HCT116 (cell line): ENCODE results near the gene USP36. TPM values are rescaled to one million over a fixed set of nuclear protein-coding genes. Genes with fewer than 3 reads are reported as not detected.

ENCODE experiments used
- ATAC-seq: fragments of 200-7000 bp; cut with Tn5 transposase; 2 replicates; pipeline ENCODE4 v1.9.1; 2020; ENCODE audit warnings: mild to moderate bottlenecking, moderate library complexity
- BruUV-seq: library from RNA; stranded (reverse); fragments of 400-500 nt; replicated peaks from 2 replicates; lab custom pipeline; 2021; lab: Mats Ljungman, UMichigan
- CTCF ChIA-PET: fragments of 300-600 bp; sonication (Branson Sonifier 250); formaldehyde crosslinking; loops from one replicate; lab custom pipeline; 2021; ENCODE audit warnings: antibody characterized with exemption; lab: Charles Lee
- POLR2A ChIA-PET: fragments of 300-600, 350-600 bp; sonication (Branson Sonifier 250); formaldehyde crosslinking; loops from one replicate; lab custom pipeline; 2021; ENCODE audit warnings: antibody characterized with exemption; lab: Charles Lee
- RAD21 ChIA-PET, 2 experiments: fragments of 300-600 bp; sonication (Branson Sonifier 250); formaldehyde crosslinking; loops; one replicate each; lab custom pipeline; 2023; ENCODE audit warnings: low total read pairs in 2 of 2; ENCODE audit not compliant: uncharacterized antibody in 2 of 2, unreplicated experiment in 2 of 2, low non-redundant PET in 1 of 2; lab: Charles Lee
- DNase-seq: peaks from one replicate; pipeline ENCODE4 v3.0.0-alpha.2; 2010; ENCODE audit warnings: low read depth, low spot score
- H2AFZ ChIP-seq: fragments of 200-600 bp; shearing (Covaris generic), sonication (generic); 2 replicates; pipeline ENCODE4 v1.6.1; 2017; ENCODE audit warnings: low read depth, mixed run types, mixed read lengths, antibody characterized with exemption, low read length; ENCODE audit not compliant: poor library complexity, severe bottlenecking
- H3K27ac ChIP-seq: 2 replicates; pipeline ENCODE4 v1.5.1; 2012; ENCODE audit warnings: low read depth, low read length
- H3K27me3 ChIP-seq: fragments of 200-600 bp; sonication (generic); 2 replicates; pipeline ENCODE4 v1.6.1; 2016; ENCODE audit warnings: mixed run types, low read length, mixed read lengths; ENCODE audit not compliant: insufficient read depth
- H3K36me3 ChIP-seq, 2 experiments: fragments of 200-500 bp in 1 of 2; fragments of 200-600 bp in 1 of 2; sonication (Bioruptor generic) in 1 of 2; sonication (generic) in 1 of 2; 2 replicates each; pipeline versions ENCODE4 v1.5.1 to v1.6.1; 2014 to 2016; ENCODE audit warnings: low read length in 2 of 2, inconsistent platforms in 1 of 2, mixed read lengths in 1 of 2, mixed run types in 1 of 2; ENCODE audit not compliant: insufficient read depth in 2 of 2, control insufficient read depth in 1 of 2
- H3K4me1 ChIP-seq, 2 experiments: fragments of 200-600 bp in 1 of 2; sonication (generic) in 1 of 2; 2 replicates each; pipeline versions ENCODE4 v1.5.1 to v1.6.1; 2012 to 2017; ENCODE audit warnings: low read length in 2 of 2, inconsistent platforms in 1 of 2, mild to moderate bottlenecking in 1 of 2, mixed read lengths in 1 of 2, mixed run types in 1 of 2, moderate library complexity in 1 of 2; ENCODE audit not compliant: insufficient read depth in 2 of 2, control insufficient read depth in 1 of 2
- H3K4me2 ChIP-seq: fragments of 200-600 bp; sonication (generic); 2 replicates; pipeline ENCODE4 v1.6.1; 2017; ENCODE audit warnings: mixed run types, low read length, mixed read lengths
- H3K4me3 ChIP-seq, 2 experiments: fragments of 200-600 bp in 1 of 2; sonication (generic) in 1 of 2; replicated peaks in 1 of 2; 2 replicates each; pipeline ENCODE4 v1.5.1; 2011 to 2016; ENCODE audit warnings: low read length in 2 of 2, control low read depth in 1 of 2, low read depth in 1 of 2, mild to moderate bottlenecking in 1 of 2, mixed read lengths in 1 of 2, mixed run types in 1 of 2
- H3K79me2 ChIP-seq: fragments of 200-600 bp; sonication (generic); 2 replicates; pipeline ENCODE4 v1.6.1; 2017; ENCODE audit warnings: mild to moderate bottlenecking, mixed run types, low read length, moderate library complexity, mixed read lengths; ENCODE audit not compliant: insufficient read depth
- H3K9ac ChIP-seq: fragments of 200-600 bp; sonication (generic); 2 replicates; pipeline ENCODE4 v1.6.1; 2016; ENCODE audit warnings: low read length, mixed read lengths
- H3K9me2 ChIP-seq: fragments of 200-600 bp; sonication (generic), shearing (Covaris generic); 2 replicates; pipeline ENCODE4 v1.6.1; 2017; ENCODE audit warnings: mixed run types, mild to moderate bottlenecking, moderate library complexity; ENCODE audit not compliant: insufficient read depth
- H3K9me3 ChIP-seq, 2 experiments: fragments of 200-500 bp in 1 of 2; fragments of 200-600 bp in 1 of 2; sonication (Bioruptor generic) in 1 of 2; sonication (generic) in 1 of 2; 2 replicates each; pipeline ENCODE4 v1.6.1; 2014 to 2017; ENCODE audit warnings: low read length in 2 of 2, mixed read lengths in 2 of 2, inconsistent platforms in 1 of 2, low read depth in 1 of 2, mild to moderate bottlenecking in 1 of 2, mixed run types in 1 of 2, moderate library complexity in 1 of 2; ENCODE audit not compliant: control insufficient read depth in 1 of 2, insufficient read depth in 1 of 2
- H4K20me1 ChIP-seq: fragments of 200-600 bp; sonication (generic), shearing (Covaris generic); 2 replicates; pipeline ENCODE4 v1.6.1; 2017; ENCODE audit warnings: mixed run types, mild to moderate bottlenecking, moderate library complexity; ENCODE audit not compliant: insufficient read depth
- ATF3 ChIP-seq: IDR thresholded peaks from 2 replicates; pipeline ENCODE4 v1.6.1; 2012
- EGR1 ChIP-seq: IDR thresholded peaks from 2 replicates; pipeline ENCODE4 v1.6.1; 2012; ENCODE audit warnings: low read depth
- ELF1 ChIP-seq: IDR thresholded peaks from 2 replicates; pipeline ENCODE4 v1.6.1; 2012; ENCODE audit warnings: low read depth, borderline replicate concordance
- EZH2 ChIP-seq: fragments of 200-600 bp; sonication (generic); IDR thresholded peaks from 2 replicates; pipeline ENCODE4 v1.6.1; 2017; ENCODE audit warnings: antibody characterized with exemption, mixed run types
- FOSL1 ChIP-seq: IDR thresholded peaks from 2 replicates; pipeline ENCODE4 v1.6.1; 2012; ENCODE audit warnings: low read depth
- MAX ChIP-seq: IDR thresholded peaks from 2 replicates; pipeline ENCODE4 v1.6.1; 2012
- POLR2A ChIP-seq: IDR thresholded peaks from 2 replicates; pipeline ENCODE4 v1.7.0; 2011; ENCODE audit warnings: borderline replicate concordance; ENCODE audit not compliant: insufficient read depth, insufficient read length; ENCODE audit errors: extremely low read depth
- RAD21 ChIP-seq: IDR thresholded peaks from 2 replicates; pipeline ENCODE4 v1.6.1; 2012; ENCODE audit warnings: low read depth, mild to moderate bottlenecking
- REST ChIP-seq: IDR thresholded peaks from 2 replicates; pipeline ENCODE4 v1.6.1; 2012; ENCODE audit warnings: low read depth
- SP1 ChIP-seq: IDR thresholded peaks from 2 replicates; pipeline ENCODE4 v1.6.1; 2012; ENCODE audit warnings: low read depth
- TCF7L2 ChIP-seq: IDR thresholded peaks from 2 replicates; pipeline ENCODE4 v1.7.0; 2011; ENCODE audit warnings: borderline replicate concordance, inconsistent platforms; ENCODE audit not compliant: insufficient read depth, insufficient read length; ENCODE audit errors: extremely low read depth
- YY1 ChIP-seq: IDR thresholded peaks from 2 replicates; pipeline ENCODE4 v1.6.1; 2011; ENCODE audit warnings: low read length, low read depth, moderate library complexity, mild to moderate bottlenecking; ENCODE audit not compliant: insufficient replicate concordance; ENCODE audit errors: extremely low read depth
- ZFX ChIP-seq: fragments of 450-650 bp; IDR thresholded peaks from 2 replicates; pipeline ENCODE4 v1.6.1; 2017
- intact Hi-C: fragments of 100-400 bp; cut with micrococcal nuclease; formaldehyde crosslinking; loops from 2 replicates; pipeline ENCODE4 v1.10.0; 2022
- total RNA-seq: library from RNA; stranded (reverse); gene quantifications from one replicate; pipeline ENCODE4 v1.2.1, GENCODE V29; 2021; ENCODE audit not compliant: unreplicated experiment
- TF ChIP-seq, protein P1 (sequence below), 3 experiments: fragments of 200-600 bp in 1 of 3; sonication (generic) in 1 of 3; IDR thresholded peaks in 2 of 3; conservative IDR thresholded peaks in 1 of 3; 2 replicates each; pipeline ENCODE4 v1.5.1; 2012 to 2017; ENCODE audit warnings: low read depth in 2 of 3, low read length in 2 of 3, antibody characterized with exemption in 1 of 3, borderline replicate concordance in 1 of 3, control low read depth in 1 of 3, mild to moderate bottlenecking in 1 of 3, mixed read lengths in 1 of 3, mixed run types in 1 of 3, moderate library complexity in 1 of 3; ENCODE audit not compliant: insufficient read depth in 1 of 3

The USP36 gene
- total RNA-seq, 1 experiment from 2014 or later = 104 TPM

GRCh38 chr17:78864117-78864516 lies 23.5 kb upstream of the USP36 start:
- BruUV-seq = no TSS peak
- no peak for TF ChIP-seq ATF3
- TF ChIP-seq TCF7L2 = no peak
- TF ChIP-seq EGR1 = no peak
- TF ChIP-seq, protein P1, sequence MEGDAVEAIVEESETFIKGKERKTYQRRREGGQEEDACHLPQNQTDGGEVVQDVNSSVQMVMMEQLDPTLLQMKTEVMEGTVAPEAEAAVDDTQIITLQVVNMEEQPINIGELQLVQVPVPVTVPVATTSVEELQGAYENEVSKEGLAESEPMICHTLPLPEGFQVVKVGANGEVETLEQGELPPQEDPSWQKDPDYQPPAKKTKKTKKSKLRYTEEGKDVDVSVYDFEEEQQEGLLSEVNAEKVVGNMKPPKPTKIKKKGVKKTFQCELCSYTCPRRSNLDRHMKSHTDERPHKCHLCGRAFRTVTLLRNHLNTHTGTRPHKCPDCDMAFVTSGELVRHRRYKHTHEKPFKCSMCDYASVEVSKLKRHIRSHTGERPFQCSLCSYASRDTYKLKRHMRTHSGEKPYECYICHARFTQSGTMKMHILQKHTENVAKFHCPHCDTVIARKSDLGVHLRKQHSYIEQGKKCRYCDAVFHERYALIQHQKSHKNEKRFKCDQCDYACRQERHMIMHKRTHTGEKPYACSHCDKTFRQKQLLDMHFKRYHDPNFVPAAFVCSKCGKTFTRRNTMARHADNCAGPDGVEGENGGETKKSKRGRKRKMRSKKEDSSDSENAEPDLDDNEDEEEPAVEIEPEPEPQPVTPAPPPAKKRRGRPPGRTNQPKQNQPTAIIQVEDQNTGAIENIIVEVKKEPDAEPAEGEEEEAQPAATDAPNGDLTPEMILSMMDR (IDR thresholded peaks at IDR 0.05 in 2 of 3, conservative IDR thresholded peaks at IDR 0.05 in 1 of 3; ENCODE audit: borderline replicate concordance in 1 of 3, insufficient read depth in 1 of 3, low read depth in 2 of 3, low read length in 2 of 3) = no peak
- TF ChIP-seq FOSL1 = no peak
- TF ChIP-seq SP1 = no peak
- no peak for TF ChIP-seq MAX
- no peak for TF ChIP-seq RAD21
- no peak for TF ChIP-seq ELF1
- no peak for TF ChIP-seq ZFX
- TF ChIP-seq REST = no peak
- no peak for TF ChIP-seq EZH2
- TF ChIP-seq POLR2A = no peak
- TF ChIP-seq YY1 = no peak
- H3K4me2 ChIP-seq = no peak overlapping the region
- no peaks in the 10 kb centered on the region for H4K20me1 ChIP-seq
- peaks cover 20 to 32% of the 10 kb centered on the region in 2 experiments for H3K4me1 ChIP-seq
- no peak overlapping the region for H3K9ac ChIP-seq
- H3K36me3 ChIP-seq = no peaks in the 10 kb centered on the region
- no peaks in the 10 kb centered on the region for H3K9me2 ChIP-seq
- H3K79me2 ChIP-seq = no peaks in the 10 kb centered on the region; the same call in 1 of the 2 replicates
- POLR2A ChIA-PET = no interaction called here
- no peak for DNase-seq
- no peak overlapping the region for H3K27ac ChIP-seq
- H3K4me3 ChIP-seq = no peak overlapping the region
- CTCF ChIA-PET = interaction anchor here (0.6 to 3.7 kb wide), 3 partner anchors 11 to 231 kb away, joined by 3 to 39 read pairs (median 3); no protein-coding TSS in a partner anchor
- no peaks in the 10 kb centered on the region for H3K9me3 ChIP-seq
- H3K27me3 ChIP-seq = no peaks in the 10 kb centered on the region
- no peak overlapping the region for H2AFZ ChIP-seq
- ATAC-seq = no peak
- intact Hi-C loops = no loop called here
- RAD21 ChIA-PET = interaction anchor here in 1 of 2 experiments (0.6 to 1.2 kb wide), 2 partner anchors 108 to 109 kb away, joined by 3 to 4 read pairs; no protein-coding TSS in a partner anchor
